ENCODE measurements around the gene FAM185A.
"Not testable (repeated sequence)": the region's sequence is repeated elsewhere in the genome, so short reads cannot be mapped to it uniquely, and the experiment has no call there.

The FAM185A gene

DNA sequence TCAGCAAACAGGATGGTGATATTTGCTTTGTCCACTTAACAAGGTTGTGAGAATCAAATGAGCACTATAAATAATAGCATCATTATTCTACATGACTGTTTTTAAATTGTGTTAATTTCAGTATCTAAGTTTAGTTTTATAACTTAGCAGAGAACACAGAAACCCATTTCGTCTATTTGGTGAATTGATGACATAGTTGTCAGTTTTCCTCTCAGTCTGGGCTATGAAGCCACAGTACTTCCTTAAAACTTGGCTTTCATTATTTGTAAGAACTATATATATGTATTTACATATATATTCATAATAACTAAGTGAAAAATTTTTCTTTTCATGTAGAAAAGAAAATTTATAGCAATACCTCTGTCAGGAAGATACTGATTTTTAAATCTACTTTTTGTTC lies 11.1 kb downstream of the FAM185A start:
- not testable (repeated sequence) for ATAC-seq, DNase-seq, H3K27ac Mint-ChIP-seq, H3K27me3 Mint-ChIP-seq, H3K4me1 Mint-ChIP-seq, H3K9me3 Mint-ChIP-seq, H3K4me3 Mint-ChIP-seq

DNA sequence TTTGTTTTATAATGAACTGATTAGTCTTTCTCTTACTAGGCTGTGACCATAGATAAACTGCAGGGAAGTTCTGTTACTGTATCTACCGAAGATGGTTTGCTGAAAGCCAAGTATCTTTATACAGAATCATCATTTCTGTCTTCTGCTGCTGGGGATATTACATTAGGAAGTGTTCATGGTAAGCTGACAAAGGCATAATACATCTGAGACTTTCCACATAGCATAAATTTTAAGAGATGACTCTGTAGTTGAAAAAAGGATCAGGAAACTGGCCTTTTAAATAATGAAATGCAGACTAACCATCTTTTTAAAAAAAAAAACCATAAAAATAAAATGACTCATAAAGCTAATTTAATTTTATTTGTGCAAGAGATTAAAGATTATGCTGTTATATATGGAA lies 12.4 kb downstream of the FAM185A start:
- H3K4me1 Mint-ChIP-seq, ATAC-seq, DNase-seq, H3K27ac Mint-ChIP-seq, H3K9me3 Mint-ChIP-seq, H3K27me3 Mint-ChIP-seq, H3K4me3 Mint-ChIP-seq: not testable (repeated sequence)

DNA sequence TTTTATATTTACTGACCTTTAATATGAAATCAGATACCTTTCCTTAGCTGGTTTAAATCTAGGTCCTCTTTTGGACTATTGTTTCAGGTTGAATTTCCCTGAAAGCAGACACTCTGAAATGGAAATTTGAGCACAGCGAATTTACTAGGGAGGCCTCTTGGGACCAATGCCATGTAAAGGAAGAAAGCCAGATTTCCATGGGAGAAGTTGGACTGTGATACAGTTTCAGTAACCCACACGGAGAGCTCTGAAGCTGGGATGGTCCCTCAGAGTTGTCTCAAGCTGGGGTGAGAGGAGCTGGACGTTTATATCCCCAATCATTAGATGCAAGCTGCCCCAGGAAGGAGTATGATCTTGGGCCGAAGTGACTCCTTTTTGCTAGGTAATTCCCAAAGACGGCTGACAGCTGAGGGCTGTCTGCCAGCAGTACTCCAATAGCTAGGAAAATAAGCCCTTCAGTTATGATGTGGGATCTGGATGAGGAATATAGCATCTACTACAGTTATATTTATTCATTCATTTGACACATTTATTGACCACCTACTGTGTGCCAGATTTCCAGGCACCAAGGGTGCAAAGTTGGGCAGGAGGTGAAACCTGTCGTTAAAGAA lies 14.6 kb downstream of the FAM185A start:
- not testable (repeated sequence) for DNase-seq, H3K27me3 Mint-ChIP-seq, ATAC-seq

DNA sequence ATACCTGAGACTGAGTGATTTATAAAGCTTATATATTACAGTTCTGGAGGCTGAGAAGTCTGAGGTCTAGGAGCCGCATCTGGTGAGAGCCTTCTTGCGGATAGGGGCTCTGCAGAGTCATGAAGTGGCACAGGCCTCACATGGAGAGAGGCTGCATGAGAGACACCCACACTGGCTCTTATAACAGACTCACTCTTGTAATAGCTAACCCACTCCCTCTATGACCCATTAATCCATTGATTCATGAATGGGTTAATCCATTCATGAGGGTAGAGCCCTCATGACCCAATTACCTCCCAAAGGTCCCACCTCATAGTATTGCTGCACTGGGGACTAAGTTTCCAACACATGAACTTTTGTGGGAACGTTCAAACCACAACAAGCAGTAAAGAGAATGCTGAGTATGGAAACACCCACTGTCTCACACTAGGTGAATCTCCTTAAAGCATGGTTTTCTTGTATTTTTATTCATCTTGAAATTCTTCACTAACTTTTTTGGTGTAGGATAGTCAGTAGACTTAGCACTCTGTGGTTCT lies 20.9 kb downstream of the FAM185A start:
- not testable (repeated sequence) for H3K9me3 Mint-ChIP-seq, H3K4me3 Mint-ChIP-seq, H3K27me3 Mint-ChIP-seq, H3K4me1 Mint-ChIP-seq, H3K27ac Mint-ChIP-seq, DNase-seq
- ATAC-seq = peak; percentile 33

More for the DNA sequence above, 14.6 kb downstream of the FAM185A start:
- H3K27ac Mint-ChIP-seq, H3K9me3 Mint-ChIP-seq, H3K4me3 Mint-ChIP-seq, H3K4me1 Mint-ChIP-seq: not testable (repeated sequence)

DNA sequence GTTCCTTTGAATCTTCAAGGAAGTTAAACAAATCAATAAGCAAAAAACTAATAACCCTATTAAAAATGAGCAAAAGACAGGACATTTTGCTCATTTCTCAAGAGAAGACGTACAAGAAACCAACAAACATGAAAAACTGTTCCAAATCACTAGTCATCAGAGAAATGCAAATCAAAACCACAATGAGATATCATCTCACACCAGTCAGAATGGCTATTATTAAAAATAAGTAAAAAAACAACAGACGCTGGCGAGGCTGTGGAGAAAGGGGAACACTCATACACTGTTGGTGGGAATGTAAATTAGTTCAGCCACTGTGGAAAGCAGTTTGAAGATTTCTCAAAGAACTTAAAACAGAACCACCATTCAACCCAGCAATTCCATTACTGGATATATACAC lies 21.7 kb downstream of the FAM185A start:
- not testable (repeated sequence) for H3K4me3 Mint-ChIP-seq, DNase-seq, ATAC-seq, H3K9me3 Mint-ChIP-seq, H3K27ac Mint-ChIP-seq, H3K27me3 Mint-ChIP-seq, H3K4me1 Mint-ChIP-seq

DNA sequence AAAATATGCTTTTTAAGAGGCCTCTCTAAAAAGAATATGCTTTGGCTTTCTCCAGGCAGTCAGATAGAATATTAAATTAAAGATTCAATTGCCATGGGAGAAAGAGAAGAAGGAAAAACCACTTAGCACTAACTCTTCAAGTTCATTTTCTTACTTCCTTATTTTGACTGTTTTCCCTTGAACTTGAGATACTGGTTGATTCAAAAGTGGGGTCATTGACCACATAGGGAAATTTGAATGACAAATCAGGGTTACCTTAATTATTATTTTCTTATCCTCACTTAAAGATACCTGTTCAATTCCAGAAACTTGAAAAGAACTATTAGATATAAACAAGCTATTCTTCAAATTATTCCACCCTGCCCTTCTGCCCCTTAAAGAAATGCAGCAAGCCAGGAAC lies 27.4 kb downstream of the FAM185A start:
- H3K27me3 Mint-ChIP-seq, ATAC-seq, H3K9me3 Mint-ChIP-seq, H3K4me1 Mint-ChIP-seq, H3K27ac Mint-ChIP-seq, DNase-seq, H3K4me3 Mint-ChIP-seq: not testable (repeated sequence)

DNA sequence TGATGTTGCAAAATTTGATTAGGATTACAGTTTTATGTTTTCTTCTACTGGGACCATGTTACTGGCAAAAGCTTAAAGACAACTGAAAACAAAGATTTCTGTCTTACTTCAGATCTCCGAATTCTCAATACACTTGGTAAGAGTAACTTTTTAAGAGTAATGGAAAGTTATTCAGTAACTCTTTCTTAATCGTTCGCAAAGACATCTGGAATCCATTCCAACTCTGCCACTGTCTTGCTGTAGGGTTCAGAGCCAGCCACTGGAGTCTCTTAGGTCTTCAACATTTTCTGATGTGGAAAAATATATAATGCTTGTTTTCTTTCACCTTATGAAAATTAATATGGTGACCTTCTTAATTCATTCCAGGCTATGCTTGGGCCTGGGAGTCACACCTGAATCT lies 29.9 kb downstream of the FAM185A start:
- not testable (repeated sequence) for H3K27me3 Mint-ChIP-seq, H3K27ac Mint-ChIP-seq, DNase-seq, ATAC-seq, H3K9me3 Mint-ChIP-seq, H3K4me1 Mint-ChIP-seq, H3K4me3 Mint-ChIP-seq

DNA sequence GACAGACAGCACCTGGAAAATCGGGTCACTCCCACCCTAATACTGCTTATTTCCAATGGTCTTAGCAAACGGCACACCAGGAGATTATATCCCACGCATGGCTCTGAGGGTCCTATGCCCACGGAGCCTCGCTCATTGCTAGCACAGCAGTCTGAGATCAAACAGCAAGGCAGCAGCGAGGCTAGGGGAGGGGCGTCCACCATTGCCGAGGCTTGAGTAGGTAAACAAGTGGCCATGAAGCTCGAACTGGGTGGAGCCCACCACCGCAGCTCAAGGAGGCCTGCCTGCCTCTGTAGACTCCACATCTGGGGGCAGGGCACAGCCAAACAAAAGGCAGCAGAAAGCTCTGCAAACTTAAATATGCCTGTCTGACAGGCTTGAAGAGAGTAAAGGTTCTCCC lies 32.1 kb downstream of the FAM185A start:
- H3K4me3 Mint-ChIP-seq, ATAC-seq, H3K27me3 Mint-ChIP-seq, DNase-seq, H3K9me3 Mint-ChIP-seq, H3K4me1 Mint-ChIP-seq: not testable (repeated sequence)
- peak overlapping the region in 1 of 2 donors; percentile 54 for H3K27ac Mint-ChIP-seq

DNA sequence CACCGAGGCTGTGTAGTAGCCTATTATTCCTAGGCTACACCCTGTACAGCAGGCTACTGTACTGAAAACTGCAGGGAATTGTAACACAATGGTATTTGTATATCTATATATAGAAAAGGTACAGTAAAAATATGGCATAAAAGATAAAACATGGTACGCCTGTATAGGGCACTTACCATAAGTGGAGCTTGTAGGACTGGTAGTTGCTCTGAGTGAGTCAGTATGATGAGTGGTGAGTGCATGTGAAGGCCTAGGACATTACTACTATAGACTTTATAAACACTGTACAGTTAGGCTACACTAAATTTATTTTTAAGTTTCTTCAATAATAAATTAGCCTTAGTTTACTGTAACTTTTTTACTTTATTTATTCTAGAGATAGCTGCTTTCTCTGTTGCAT lies 40.0 kb downstream of the FAM185A start:
- not testable (repeated sequence) for H3K4me3 Mint-ChIP-seq, H3K4me1 Mint-ChIP-seq, ATAC-seq, DNase-seq, H3K27me3 Mint-ChIP-seq, H3K27ac Mint-ChIP-seq, H3K9me3 Mint-ChIP-seq

DNA sequence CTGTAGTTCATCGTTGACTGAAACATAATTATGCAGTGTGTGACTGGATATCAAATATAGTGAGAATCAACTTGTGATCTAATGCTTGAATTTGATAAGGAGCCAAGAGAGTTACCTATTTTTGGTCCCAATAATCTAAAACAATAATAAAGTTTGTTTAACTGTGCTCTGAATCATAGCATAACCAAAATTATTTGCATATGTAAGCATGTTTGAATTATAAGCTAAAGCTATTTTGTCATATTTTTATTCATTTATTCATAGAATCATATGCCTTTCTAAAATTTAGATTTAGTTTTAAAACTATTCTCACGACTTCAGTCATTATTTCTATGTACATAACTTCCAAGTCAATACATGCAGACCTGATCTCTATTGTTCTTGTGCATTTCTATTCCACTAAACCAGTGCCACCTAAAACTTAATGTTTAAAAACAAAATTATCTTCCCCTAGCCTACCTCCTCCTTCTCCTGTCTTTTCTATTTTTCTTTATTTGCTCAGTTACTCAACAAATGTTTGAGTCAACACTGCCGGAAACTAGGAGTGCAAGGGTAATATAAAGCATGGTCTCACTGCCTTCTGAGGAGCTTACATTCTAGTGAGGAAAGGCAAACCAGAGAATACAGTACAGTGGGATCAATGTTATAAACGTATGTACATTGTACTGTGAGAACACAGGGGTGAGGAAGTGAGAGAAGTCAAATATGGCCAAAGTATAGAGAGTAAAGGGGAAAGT lies 41.7 kb downstream of the FAM185A start:
- DNase-seq, H3K4me3 Mint-ChIP-seq, H3K9me3 Mint-ChIP-seq, H3K4me1 Mint-ChIP-seq, ATAC-seq, H3K27me3 Mint-ChIP-seq: not testable (repeated sequence)
- H3K27ac Mint-ChIP-seq = peak overlapping the region in 1 of 2 donors; percentile 23

DNA sequence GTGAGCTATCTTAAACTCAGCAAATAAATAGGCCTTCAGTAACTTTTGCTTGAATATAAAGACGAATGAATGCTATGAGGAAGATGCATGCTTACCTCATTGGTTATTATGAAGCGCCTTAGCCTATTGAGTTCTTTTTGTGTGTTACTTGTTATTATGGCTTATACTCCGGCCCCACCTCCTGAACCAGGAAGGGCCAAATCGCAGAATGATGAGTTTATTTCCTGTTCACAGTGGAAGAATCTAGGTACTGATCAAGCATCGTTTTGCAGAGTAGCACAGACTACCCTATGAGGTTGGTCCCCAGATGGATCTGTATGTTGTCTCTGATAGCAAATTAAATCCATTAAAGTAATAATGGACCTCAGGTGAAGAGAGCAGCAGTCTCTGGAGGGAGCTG lies 42.6 kb downstream of the FAM185A start:
- not testable (repeated sequence) for H3K4me3 Mint-ChIP-seq, DNase-seq, H3K27me3 Mint-ChIP-seq, ATAC-seq, H3K9me3 Mint-ChIP-seq, H3K27ac Mint-ChIP-seq, H3K4me1 Mint-ChIP-seq

DNA sequence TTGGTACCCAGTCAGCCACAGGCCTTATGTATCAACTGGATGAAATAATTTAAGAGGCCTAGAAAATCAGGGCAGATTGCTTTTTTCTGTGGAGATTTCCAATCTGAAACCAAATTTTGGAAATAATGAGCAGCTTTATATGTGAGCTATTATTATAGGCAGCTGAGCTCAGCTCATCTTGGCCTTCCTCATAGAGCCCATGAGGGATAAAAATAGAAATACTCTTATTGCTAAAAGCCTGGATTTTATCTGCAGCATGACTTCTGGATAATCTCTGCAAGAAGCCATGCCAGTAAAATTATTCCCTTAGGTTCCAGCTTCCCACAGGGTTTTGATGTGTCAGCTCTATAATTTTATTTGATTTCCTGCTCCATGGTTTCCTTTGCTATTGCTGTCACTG lies 43.0 kb downstream of the FAM185A start:
- not testable (repeated sequence) for DNase-seq, H3K4me1 Mint-ChIP-seq, H3K9me3 Mint-ChIP-seq, H3K4me3 Mint-ChIP-seq, H3K27me3 Mint-ChIP-seq, H3K27ac Mint-ChIP-seq, ATAC-seq

DNA sequence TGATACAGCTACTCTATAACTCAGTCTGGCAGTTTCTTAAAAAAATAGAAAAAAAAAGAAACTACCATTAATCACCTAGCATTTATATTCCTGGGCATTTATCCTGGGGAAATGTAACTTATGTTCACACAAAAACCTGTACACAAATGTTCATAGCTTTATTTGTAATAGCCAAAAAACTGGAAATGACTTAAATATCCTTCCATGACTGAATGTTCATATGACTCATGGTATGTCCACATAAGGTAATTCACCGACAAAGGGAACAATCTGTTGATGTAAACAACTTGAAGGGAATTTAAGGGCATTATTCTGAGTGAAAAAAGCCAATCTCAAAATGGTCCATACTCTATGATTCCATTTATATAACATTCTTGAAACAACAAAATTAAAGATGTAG lies 45.8 kb downstream of the FAM185A start:
- ATAC-seq, H3K4me3 Mint-ChIP-seq, H3K27ac Mint-ChIP-seq, H3K4me1 Mint-ChIP-seq, H3K9me3 Mint-ChIP-seq, H3K27me3 Mint-ChIP-seq, DNase-seq: not testable (repeated sequence)

DNA sequence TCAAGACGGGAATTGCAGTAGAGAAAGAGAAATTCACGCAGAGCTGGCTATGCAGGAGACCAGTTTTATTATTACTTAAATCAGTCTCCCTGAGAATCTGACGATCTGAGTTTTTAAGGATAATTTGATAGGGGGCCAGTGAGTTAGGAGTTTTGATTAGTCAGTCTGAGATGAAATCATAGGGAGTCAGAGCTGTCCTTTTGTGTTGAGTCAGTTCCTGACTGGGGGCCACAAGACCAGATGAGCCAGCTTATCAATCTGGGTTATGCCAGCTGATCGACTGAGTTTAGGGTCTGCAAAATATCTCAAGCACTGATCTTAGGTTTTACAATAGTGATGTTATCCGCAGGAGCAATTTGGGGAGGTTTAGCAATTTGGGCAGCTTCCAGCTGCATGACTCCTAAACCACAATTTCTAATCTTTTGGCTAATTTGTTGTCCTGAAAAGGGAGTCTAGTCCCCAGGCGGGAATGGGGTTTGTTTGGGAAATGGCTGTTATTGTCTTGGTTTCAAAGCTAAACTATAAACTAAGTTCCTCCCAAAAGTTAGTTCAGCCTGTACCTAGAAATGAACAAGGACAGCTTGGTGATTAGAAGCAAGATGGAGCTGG lies 47.3 kb downstream of the FAM185A start:
- not testable (repeated sequence) for H3K4me1 Mint-ChIP-seq, H3K4me3 Mint-ChIP-seq, H3K27ac Mint-ChIP-seq, DNase-seq, H3K27me3 Mint-ChIP-seq, ATAC-seq
- H3K9me3 Mint-ChIP-seq = peaks cover 4 to 15% of the 10 kb centered on the region in 2 donors

DNA sequence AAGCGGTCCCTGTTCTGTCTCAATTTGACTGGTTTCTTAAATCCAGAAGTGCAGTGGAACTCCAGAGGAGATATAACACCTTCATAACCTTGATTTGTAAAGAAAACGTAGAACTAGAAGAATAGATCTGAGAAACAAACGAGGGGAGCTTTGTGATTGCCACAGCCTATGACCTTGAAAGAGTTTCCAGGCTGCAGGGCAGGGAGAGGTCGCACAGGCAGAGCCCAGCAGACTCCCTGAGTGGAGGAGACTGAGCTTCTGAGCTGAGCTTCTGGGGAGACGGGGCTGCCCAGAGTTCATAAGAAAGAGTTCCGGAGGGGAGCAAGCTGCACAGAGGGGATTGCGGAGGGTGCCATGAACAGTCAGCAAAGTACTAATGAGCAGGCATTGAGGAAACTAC lies 57.8 kb downstream of the FAM185A start:
- no peaks in the 10 kb centered on the region for H3K4me1 Mint-ChIP-seq
- no peaks in the 10 kb centered on the region for H3K27me3 Mint-ChIP-seq
- peaks cover 11 to 27% of the 10 kb centered on the region in 2 donors for H3K9me3 Mint-ChIP-seq
- no peak overlapping the region for H3K4me3 Mint-ChIP-seq
- no peak overlapping the region for H3K27ac Mint-ChIP-seq
- ATAC-seq (no peak), DNase-seq (no peak)

DNA sequence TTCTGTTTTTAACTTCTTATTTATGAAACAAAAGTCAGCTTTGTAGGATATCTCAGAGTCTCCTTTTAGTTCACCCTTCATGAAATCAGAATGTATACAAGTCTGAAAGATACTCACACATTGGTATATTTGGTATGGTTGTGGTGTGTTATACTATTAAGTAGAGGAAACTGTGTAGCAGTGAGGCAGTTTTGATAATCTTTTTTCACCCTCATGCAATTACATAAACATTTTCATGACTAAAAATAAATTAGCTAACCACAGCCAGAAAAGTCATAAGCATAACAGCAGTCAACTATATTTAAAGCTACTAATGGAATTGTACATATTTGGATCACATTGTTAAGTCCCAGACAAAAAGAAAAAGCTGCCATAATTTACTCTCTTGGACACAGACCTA lies 62.1 kb downstream of the FAM185A start:
- H3K27me3 Mint-ChIP-seq = no peaks in the 10 kb centered on the region
- ATAC-seq (no peak), DNase-seq (no peak)
- peaks cover 12% of the 10 kb centered on the region for H3K4me1 Mint-ChIP-seq
- no peaks in the 10 kb centered on the region for H3K9me3 Mint-ChIP-seq
- H3K4me3 Mint-ChIP-seq = no peak overlapping the region
- H3K27ac Mint-ChIP-seq = no peak overlapping the region

All from stimulated activated naive CD8-positive, alpha-beta T cell treated with anti-CD3 and anti-CD28 coated beads, Interleukin-15, amount 100 ng/mL, for 72 hours (primary cell).